HEK293 (cell line): ENCODE data around the gene TMEM132A.

Source experiments
- TCF7L2 ChIP-seq: IDR thresholded peaks from 2 replicates; pipeline ENCODE4 v1.6.1; 2011; ENCODE audit warnings: low read depth, mild to moderate bottlenecking, inconsistent platforms, low read length, moderate library complexity, borderline replicate concordance
- TF ChIP-seq, protein P1 (sequence below): fragments of 450-650 bp; formaldehyde crosslinking; IDR thresholded peaks from 2 replicates; pipeline ENCODE4 v1.5.1; 2016; ENCODE audit warnings: missing biosample characterization, missing genetic modification characterization
- TF ChIP-seq, protein P2 (sequence below): fragments of 450-650 bp; formaldehyde crosslinking; IDR thresholded peaks from 2 replicates; pipeline ENCODE4 v1.5.1; 2016; ENCODE audit warnings: missing biosample characterization, missing genetic modification characterization

- TF ChIP-seq, protein P1, sequence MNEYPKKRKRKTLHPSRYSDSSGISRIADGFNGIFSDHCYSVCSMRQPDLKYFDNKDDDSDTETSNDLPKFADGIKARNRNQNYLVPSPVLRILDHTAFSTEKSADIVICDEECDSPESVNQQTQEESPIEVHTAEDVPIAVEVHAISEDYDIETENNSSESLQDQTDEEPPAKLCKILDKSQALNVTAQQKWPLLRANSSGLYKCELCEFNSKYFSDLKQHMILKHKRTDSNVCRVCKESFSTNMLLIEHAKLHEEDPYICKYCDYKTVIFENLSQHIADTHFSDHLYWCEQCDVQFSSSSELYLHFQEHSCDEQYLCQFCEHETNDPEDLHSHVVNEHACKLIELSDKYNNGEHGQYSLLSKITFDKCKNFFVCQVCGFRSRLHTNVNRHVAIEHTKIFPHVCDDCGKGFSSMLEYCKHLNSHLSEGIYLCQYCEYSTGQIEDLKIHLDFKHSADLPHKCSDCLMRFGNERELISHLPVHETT (tag by site-specific recombination), result no peak
- TF ChIP-seq, protein P2, sequence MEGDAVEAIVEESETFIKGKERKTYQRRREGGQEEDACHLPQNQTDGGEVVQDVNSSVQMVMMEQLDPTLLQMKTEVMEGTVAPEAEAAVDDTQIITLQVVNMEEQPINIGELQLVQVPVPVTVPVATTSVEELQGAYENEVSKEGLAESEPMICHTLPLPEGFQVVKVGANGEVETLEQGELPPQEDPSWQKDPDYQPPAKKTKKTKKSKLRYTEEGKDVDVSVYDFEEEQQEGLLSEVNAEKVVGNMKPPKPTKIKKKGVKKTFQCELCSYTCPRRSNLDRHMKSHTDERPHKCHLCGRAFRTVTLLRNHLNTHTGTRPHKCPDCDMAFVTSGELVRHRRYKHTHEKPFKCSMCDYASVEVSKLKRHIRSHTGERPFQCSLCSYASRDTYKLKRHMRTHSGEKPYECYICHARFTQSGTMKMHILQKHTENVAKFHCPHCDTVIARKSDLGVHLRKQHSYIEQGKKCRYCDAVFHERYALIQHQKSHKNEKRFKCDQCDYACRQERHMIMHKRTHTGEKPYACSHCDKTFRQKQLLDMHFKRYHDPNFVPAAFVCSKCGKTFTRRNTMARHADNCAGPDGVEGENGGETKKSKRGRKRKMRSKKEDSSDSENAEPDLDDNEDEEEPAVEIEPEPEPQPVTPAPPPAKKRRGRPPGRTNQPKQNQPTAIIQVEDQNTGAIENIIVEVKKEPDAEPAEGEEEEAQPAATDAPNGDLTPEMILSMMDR, result no peak
- TF ChIP-seq TCF7L2, result no peak
Observed at GRCh38 chr11:60876168-60876485, 48.1 kb upstream of the TMEM132A start.
